GM12878 (cell line): Measurements from ENCODE around the gene CES4A. TPM values are rescaled to one million over a fixed set of nuclear protein-coding genes. Genes with fewer than 3 reads are reported as not detected.

ENCODE experiments used
- ATAC-seq: fragments of 200-7000 bp; cut with Tn5 transposase; 3 replicates; pipeline ENCODE4 v1.9.1; 2020; ENCODE audit warnings: mild to moderate bottlenecking, moderate library complexity
- BruUV-seq: library from RNA; stranded (reverse); fragments of 400-500 nt; replicated peaks from 2 replicates; lab custom pipeline; 2021; lab: Mats Ljungman, UMichigan
- CTCF ChIA-PET: fragments of 300-600 bp; sonication (Branson Sonifier 250); formaldehyde crosslinking; extraction: SDS; loops from one replicate; lab custom pipeline; 2021; ENCODE audit warnings: inconsistent platforms; lab: Yijun Ruan, JAX
- POLR2A ChIA-PET: fragments of 350-600 bp; formaldehyde crosslinking; extraction: SDS; loops from one replicate; lab custom pipeline; 2021; ENCODE audit warnings: inconsistent platforms; lab: Charles Lee
- RAD21 ChIA-PET: fragments of 300-600 bp; sonication (Branson Sonifier 250); formaldehyde crosslinking; loops from one replicate; lab custom pipeline; 2023; ENCODE audit warnings: antibody characterized with exemption; ENCODE audit not compliant: unreplicated experiment; lab: Charles Lee
- SMC1A ChIA-PET: fragments of 300-600 bp; sonication (Branson Sonifier 250); formaldehyde crosslinking; loops from one replicate; lab custom pipeline; 2023; ENCODE audit not compliant: unreplicated experiment, uncharacterized antibody; lab: Charles Lee
- DNase-seq: peaks from one replicate; pipeline ENCODE4 v3.0.0-alpha.2; 2011; ENCODE audit warnings: low read depth, low spot score
- FAIRE-seq: peaks from 3 replicates; lab custom pipeline; 2011; peaks lifted over from hg19 to GRCh38; lab: Jason Lieb, UNC
- H2AFZ ChIP-seq: 2 replicates; pipeline ENCODE4 v1.6.0; 2011; ENCODE audit warnings: low read depth, low read length, control low read depth; ENCODE audit not compliant: control insufficient read depth
- H3K27ac ChIP-seq: 2 replicates; pipeline ENCODE4 v1.5.1; 2011; ENCODE audit warnings: control low read depth; ENCODE audit not compliant: control insufficient read depth, insufficient read depth
- H3K27me3 ChIP-seq, 2 experiments: replicated peaks in 1 of 2; 2 replicates each; pipeline versions ENCODE4 v1.6.0 to v1.6.1; 2011; ENCODE audit warnings: low read length in 1 of 2; ENCODE audit not compliant: control insufficient read depth in 2 of 2, insufficient read depth in 2 of 2
- H3K36me3 ChIP-seq, 2 experiments: 2 replicates each; pipeline ENCODE4 v1.5.1; 2011; ENCODE audit warnings: low read length in 1 of 2; ENCODE audit not compliant: control insufficient read depth in 2 of 2, insufficient read depth in 2 of 2
- H3K4me1 ChIP-seq: 2 replicates; pipeline ENCODE4 v1.6.1; 2011; ENCODE audit warnings: mild to moderate bottlenecking, low read length, moderate library complexity, mixed read lengths; ENCODE audit not compliant: control insufficient read depth, insufficient read depth
- H3K4me2 ChIP-seq: 2 replicates; pipeline ENCODE4 v1.6.0; 2011; ENCODE audit warnings: control low read depth; ENCODE audit not compliant: control insufficient read depth, insufficient read depth
- H3K4me3 ChIP-seq: fragments of 200-600 bp; sonication (generic); 2 replicates; pipeline ENCODE4 v1.5.1; 2016
- H3K79me2 ChIP-seq: 2 replicates; pipeline ENCODE4 v1.6.0; 2011; ENCODE audit warnings: low read length; ENCODE audit not compliant: control insufficient read depth, insufficient read depth
- H3K9ac ChIP-seq: 2 replicates; pipeline ENCODE4 v1.8.0; 2011; ENCODE audit warnings: low read length, control low read depth, mixed read lengths; ENCODE audit not compliant: control insufficient read depth, insufficient read depth
- H3K9me3 ChIP-seq: replicated peaks from 3 replicates; pipeline ENCODE4 v1.5.1; 2011; ENCODE audit warnings: mild to moderate bottlenecking, low read length; ENCODE audit not compliant: control insufficient read depth, insufficient read depth
- H4K20me1 ChIP-seq: 2 replicates; pipeline ENCODE4 v1.6.0; 2011; ENCODE audit not compliant: control insufficient read depth, insufficient read depth
- CEBPZ ChIP-seq: fragments of 150-350 bp; IDR thresholded peaks from 2 replicates; pipeline ENCODE4 v1.6.1; 2016; ENCODE audit warnings: low read depth, low read length
- FOS ChIP-seq: IDR thresholded peaks from 3 replicates; pipeline ENCODE4 v1.6.1; 2011; ENCODE audit warnings: borderline replicate concordance; ENCODE audit not compliant: insufficient read length; ENCODE audit errors: extremely low read depth
- JUNB ChIP-seq: IDR thresholded peaks from 2 replicates; pipeline ENCODE4 v1.6.1; 2016; ENCODE audit warnings: antibody characterized with exemption, mild to moderate bottlenecking
- NFYA ChIP-seq: IDR thresholded peaks from 2 replicates; pipeline ENCODE4 v1.6.1; 2011; ENCODE audit warnings: low read depth, mild to moderate bottlenecking, low read length, improper control_type of control experiment, borderline replicate concordance
- POU2F2 ChIP-seq: IDR thresholded peaks from 3 replicates; pipeline ENCODE4 v1.6.1; 2011; ENCODE audit warnings: low read depth, mild to moderate bottlenecking, low read length, borderline replicate concordance
- SUZ12 ChIP-seq: fragments of 200-600 bp; sonication (generic); IDR thresholded peaks from one replicate; pipeline ENCODE4 v1.6.1; 2018; ENCODE audit warnings: antibody characterized with exemption, mild to moderate bottlenecking; ENCODE audit not compliant: unreplicated experiment
- WGBS: methylation state at CpG from one replicate; pipeline ENCODE4 v1.1.6; 2016; ENCODE audit warnings: low lambda C conversion rate; ENCODE audit not compliant: insufficient replicate concordance, insufficient coverage; ENCODE audit errors: missing lambda C conversion rate; 5-methylcytosine and 5-hydroxymethylcytosine counted together
- in situ Hi-C: fragments of 300-500 bp; cut with MboI; formaldehyde crosslinking; loops from 9 replicates; pipeline ENCODE4 v1.14.3; 2018; ENCODE audit warnings: mixed read lengths
- intact Hi-C: fragments of 100-400 bp; cut with micrococcal nuclease; formaldehyde crosslinking; loops from one replicate; pipeline ENCODE4 v1.14.2; 2022; ENCODE audit not compliant: unreplicated experiment
- polyA plus RNA-seq, 11 experiments: library from polyadenylated mRNA; depleted of rRNA in 4 of 11; unstranded in 6 of 11; stranded (reverse) in 5 of 11; fragments of >200 nt; fragmentation: Nextera tagmentation in 4 of 11; fragmentation: Illumina TruSeq in 1 of 11; extraction: Ambion mirVana in 4 of 11; extraction: Trizol in 1 of 11; gene quantifications; 1 replicate in 1 of 11; 2 replicates in 10 of 11; pipeline versions ENCODE4 v1.2.1 to v1.2.3, GENCODE V29; 2011 to 2016; ENCODE audit warnings: inconsistent platforms in 2 of 11, missing spikeins in 2 of 11, low read depth in 1 of 11
- total RNA-seq, 4 experiments: library from RNA; depleted of rRNA in 3 of 4; stranded (reverse); fragments of >200 nt in 3 of 4; fragmentation: Illumina TruSeq in 1 of 4; extraction: Trizol in 1 of 4; gene quantifications; 2 replicates each; pipeline versions ENCODE4 v1.2.1 to v1.2.3, GENCODE V29; 2013 to 2021

The CES4A gene
- total and polyA plus RNA-seq, 10 of the 15 experiments (the other 5 are each of a cell fraction or from before 2014, with no cell fraction given) = 0.05 to 5.0 (median 2.1) TPM

DNA sequence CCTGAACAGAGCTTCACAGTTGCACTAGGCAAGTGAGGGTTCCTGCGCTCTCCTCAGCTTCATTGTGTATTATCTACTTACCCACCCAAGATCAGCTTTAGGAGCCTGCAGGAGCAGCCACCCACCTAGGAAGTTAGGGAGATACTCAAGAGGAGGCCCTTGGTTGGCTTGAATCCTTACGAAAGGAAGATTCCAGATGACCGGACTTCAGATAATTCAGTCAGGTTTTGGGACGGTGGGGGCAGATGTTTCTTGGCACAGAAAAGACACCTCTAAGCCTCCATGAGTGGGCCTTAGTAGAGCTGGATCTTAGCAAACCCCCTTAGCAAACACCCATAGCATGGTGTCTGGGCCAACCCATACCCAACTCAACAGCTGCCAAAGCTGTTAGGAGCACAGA, 38.2 kb downstream of the CES4A start:
- no TSS peak for BruUV-seq
- WGBS = 93% methylated on average over 4 of the region's 4 CpGs
- no peaks in the 10 kb centered on the region for H3K27me3 ChIP-seq
- H3K4me2 ChIP-seq = no peak overlapping the region
- no peak overlapping the region for H3K9ac ChIP-seq
- ChIA-PET POLR2A (interaction anchor here (1.0 to 2.7 kb wide), 3 partner anchors 8 to 144 kb away, joined by 4 to 23 read pairs (median 15); partner anchors contain the start of genes FBXL8, NOL3 and TRADD), RAD21 (interaction anchor here (1.3 to 1.8 kb wide), 2 partner anchors 9 to 129 kb away, joined by 3 to 4 read pairs; no protein-coding TSS in a partner anchor), CTCF (interaction anchor here (0.9 to 3.8 kb wide), 6 partner anchors 9 to 159 kb away, joined by 3 to 54 read pairs (median 6); partner anchors contain the start of genes FBXL8 and TRADD), SMC1A (interaction anchor here (0.6 to 2.6 kb wide), 4 partner anchors 8 to 146 kb away, joined by 3 to 17 read pairs (median 4); partner anchors contain the start of genes FBXL8 and TRADD)
- in situ Hi-C loops = loop anchor here (25.0 kb wide), 1 partner anchor 489 kb away; no protein-coding TSS in a partner anchor
- H3K79me2 ChIP-seq = peaks cover 32% of the 10 kb centered on the region
- no peak for ATAC-seq
- H3K4me3 ChIP-seq = no peak overlapping the region
- FAIRE-seq = no peak
- intact Hi-C loops = no loop called here
- H3K4me1 ChIP-seq = peaks cover 13% of the 10 kb centered on the region
- no peaks in the 10 kb centered on the region for H3K9me3 ChIP-seq
- H3K27ac ChIP-seq = no peak overlapping the region
- TF ChIP-seq SUZ12 = no peak
- TF ChIP-seq JUNB = no peak
- TF ChIP-seq CEBPZ = no peak
- TF ChIP-seq FOS = no peak
- TF ChIP-seq NFYA = no peak
- TF ChIP-seq POU2F2 = no peak
- H3K36me3 ChIP-seq = no peaks in the 10 kb centered on the region
- no peaks in the 10 kb centered on the region for H4K20me1 ChIP-seq
- no peak for DNase-seq
- no peak overlapping the region for H2AFZ ChIP-seq
